ENCODE results near the gene YPEL2. TPM values are rescaled to one million over a fixed set of nuclear protein-coding genes. Genes with fewer than 3 reads are reported as not detected.

Gene YPEL2
- total RNA-seq, 1 donor from 2014 or later, result 52.1 TPM

GRCh38 chr17:59292174-59292523, 39.3 kb upstream of the YPEL2 start:
- Mint-ChIP-seq H3K4me1 (ENCODE audit: low read depth) (peaks cover 4% of the 10 kb centered on the region), H3K4me3 (ENCODE audit: unreplicated experiment) (no peak overlapping the region), H3K9me3 (ENCODE audit: low read depth) (no peaks in the 10 kb centered on the region), H3K36me3 (ENCODE audit: low read depth) (no peaks in the 10 kb centered on the region), H3K27ac (ENCODE audit: unreplicated experiment) (no peak overlapping the region), H3K27me3 (ENCODE audit: low read depth) (no peaks in the 10 kb centered on the region)
- no peak for DNase-seq (ENCODE audit: low spot score)
- no peak for TF ChIP-seq CTCF (IDR thresholded peaks at IDR 0.05)

- DNase-seq (ENCODE audit: low spot score), result no peak
- no peak for TF ChIP-seq CTCF (IDR thresholded peaks at IDR 0.05)
- H3K4me1 Mint-ChIP-seq (ENCODE audit: low read depth), result no peaks in the 10 kb centered on the region
- no peaks in the 10 kb centered on the region for H3K27me3 Mint-ChIP-seq (ENCODE audit: low read depth)
- no peaks in the 10 kb centered on the region for H3K36me3 Mint-ChIP-seq (ENCODE audit: low read depth)
- no peak overlapping the region for H3K4me3 Mint-ChIP-seq (ENCODE audit: unreplicated experiment)
- no peaks in the 10 kb centered on the region for H3K9me3 Mint-ChIP-seq (ENCODE audit: low read depth)
- H3K27ac Mint-ChIP-seq (ENCODE audit: unreplicated experiment), result no peak overlapping the region
Observed at GRCh38 chr17:59296190-59296589, 35.3 kb upstream of the YPEL2 start.

GRCh38 chr17:59298521-59298920, 32.9 kb upstream of the YPEL2 start:
- no peak for TF ChIP-seq CTCF (IDR thresholded peaks at IDR 0.05)
- no peak overlapping the region for H3K4me3 Mint-ChIP-seq (ENCODE audit: unreplicated experiment)
- DNase-seq (ENCODE audit: low spot score), result no peak
- H3K27me3 Mint-ChIP-seq (ENCODE audit: low read depth), result peaks cover 2% of the 10 kb centered on the region
- H3K4me1 Mint-ChIP-seq (ENCODE audit: low read depth), result no peaks in the 10 kb centered on the region
- no peak overlapping the region for H3K27ac Mint-ChIP-seq (ENCODE audit: unreplicated experiment)
- H3K36me3 Mint-ChIP-seq (ENCODE audit: low read depth), result no peaks in the 10 kb centered on the region
- no peaks in the 10 kb centered on the region for H3K9me3 Mint-ChIP-seq (ENCODE audit: low read depth)

GRCh38 chr17:59299400-59300092, 31.9 kb upstream of the YPEL2 start:
- Mint-ChIP-seq H3K9me3 (ENCODE audit: low read depth) (peaks cover 3% of the 10 kb centered on the region), H3K36me3 (ENCODE audit: low read depth) (no peaks in the 10 kb centered on the region), H3K27me3 (ENCODE audit: low read depth) (peaks cover 6% of the 10 kb centered on the region), H3K4me3 (ENCODE audit: unreplicated experiment) (no peak overlapping the region), H3K4me1 (ENCODE audit: low read depth) (no peaks in the 10 kb centered on the region), H3K27ac (ENCODE audit: unreplicated experiment) (no peak overlapping the region)
- TF ChIP-seq CTCF (IDR thresholded peaks at IDR 0.05), result no peak
- no peak for DNase-seq (ENCODE audit: low spot score)

- Mint-ChIP-seq H3K4me1 (ENCODE audit: low read depth) (no peaks in the 10 kb centered on the region), H3K36me3 (ENCODE audit: low read depth) (peaks cover 2% of the 10 kb centered on the region), H3K27me3 (ENCODE audit: low read depth) (peaks cover 11% of the 10 kb centered on the region), H3K9me3 (ENCODE audit: low read depth) (peaks cover 3% of the 10 kb centered on the region), H3K4me3 (ENCODE audit: unreplicated experiment) (no peak overlapping the region), H3K27ac (ENCODE audit: unreplicated experiment) (no peak overlapping the region)
- no peak for DNase-seq (ENCODE audit: low spot score)
- TF ChIP-seq CTCF (IDR thresholded peaks at IDR 0.05), result no peak
Observed at GRCh38 chr17:59300941-59301340, 30.5 kb upstream of the YPEL2 start.
